T-helper 9 cell (primary cell): ENCODE data around the gene VPS35L.
"Not testable (repeated sequence)": the region's sequence is repeated elsewhere in the genome, so short reads cannot be mapped to it uniquely, and the experiment has no call there.

ENCODE experiments used
- DNase-seq: peaks from one replicate; pipeline ENCODE4 v3.0.0-alpha.2; 2020

VPS35L gene

GRCh38 chr16:19716728-19717127 is 161.2 kb downstream of the VPS35L start:
- not testable (repeated sequence) for DNase-seq

DNA sequence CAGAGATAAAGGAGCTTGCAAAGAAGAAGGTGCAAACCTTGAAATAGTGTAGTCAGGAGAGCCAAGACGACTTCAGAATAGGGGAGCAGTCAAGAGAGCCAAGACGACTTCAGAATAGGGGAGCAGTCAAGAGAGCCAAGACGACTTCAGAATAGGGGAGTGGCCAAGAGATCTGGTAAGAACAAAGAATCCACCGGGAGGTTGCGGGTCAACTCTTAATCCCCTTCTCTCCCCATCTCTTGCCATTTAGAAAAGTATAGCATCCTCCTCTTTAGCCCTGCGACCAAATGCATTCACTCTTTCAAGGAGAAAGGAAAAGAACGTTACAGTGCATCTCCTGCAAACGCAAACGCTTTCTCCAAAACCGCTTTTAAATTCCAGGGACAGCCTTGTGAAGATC is 161.8 kb downstream of the VPS35L start:
- DNase-seq, result no peak

DNA sequence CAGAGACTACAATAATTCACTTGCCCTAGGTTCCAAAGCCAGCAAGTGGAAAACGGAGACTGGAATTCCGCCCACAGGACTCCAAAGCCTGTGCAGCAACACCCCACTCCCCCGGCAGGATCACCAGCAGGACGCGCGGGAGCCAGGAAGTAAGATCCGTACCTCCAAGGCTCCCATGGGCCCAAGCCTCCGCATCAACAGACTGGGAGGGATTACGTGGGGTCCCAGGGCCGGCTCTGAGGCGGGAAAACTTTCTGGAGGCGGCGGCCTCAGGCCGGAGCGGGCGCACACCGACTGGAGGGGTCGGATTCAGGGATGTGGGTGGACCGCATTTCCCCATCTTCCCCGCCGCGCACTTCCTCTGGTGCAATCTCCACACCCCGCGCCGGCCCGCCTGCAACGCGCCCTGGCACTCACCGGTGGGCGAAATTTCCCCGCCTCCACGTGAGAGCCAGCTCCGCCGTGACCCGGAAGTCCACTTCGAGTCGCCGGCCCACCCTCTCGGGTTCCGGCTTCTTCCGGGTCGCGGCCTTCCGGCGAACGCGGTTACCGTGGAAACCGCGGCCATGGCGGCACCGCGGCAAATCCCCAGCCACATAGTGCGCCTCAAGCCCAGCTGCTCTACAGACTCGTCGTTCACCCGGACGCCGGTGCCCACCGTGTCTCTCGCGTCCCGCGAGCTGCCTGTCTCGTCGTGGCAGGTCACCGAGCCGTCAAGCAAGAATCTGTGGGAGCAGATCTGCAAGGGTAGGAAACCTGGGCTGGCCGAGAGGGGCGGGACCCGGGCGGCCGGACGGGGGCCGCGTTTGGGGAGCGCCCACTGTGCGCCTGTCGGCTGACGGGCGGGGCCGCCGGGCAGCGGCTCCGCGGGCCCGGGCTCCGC is 162.5 kb downstream of the VPS35L start, which contains the start of the genes IQCK and KNOP1:
TSS of gene IQCK (plus strand) at position 531 of the 883 bp plus-strand sequence. CDS start at position 567, 36 bp downstream.
TSS of gene KNOP1 (minus strand) at position 487 of the 883 bp plus-strand sequence. CDS start 3,192 bp downstream, outside the sequence.
- peak; percentile 83 for DNase-seq

GRCh38 chr16:19718624-19718965 is 163.1 kb downstream of the VPS35L start:
- no peak for DNase-seq

- no peak for DNase-seq
Observed at GRCh38 chr16:19722269-19722952, 166.9 kb downstream of the VPS35L start.

DNA sequence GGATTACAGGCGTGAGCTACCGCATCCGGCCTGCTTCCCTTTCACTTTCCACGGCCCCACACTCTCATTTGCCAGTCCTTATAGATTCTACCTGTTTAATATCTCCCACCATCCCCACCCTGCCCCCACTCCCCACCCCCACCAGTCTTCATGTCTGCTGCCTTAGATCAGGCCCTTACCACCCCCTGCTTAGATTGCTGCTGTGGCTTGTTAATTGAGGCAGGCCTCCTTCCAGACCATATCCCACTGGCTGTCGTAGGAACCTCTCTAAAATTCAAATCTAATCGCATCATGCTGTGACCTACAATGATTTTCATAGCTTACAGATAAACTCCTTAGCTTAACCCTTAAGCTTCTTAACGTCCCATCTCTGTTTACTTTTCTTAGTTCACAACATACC is 167.5 kb downstream of the VPS35L start:
- DNase-seq, result no peak

DNA sequence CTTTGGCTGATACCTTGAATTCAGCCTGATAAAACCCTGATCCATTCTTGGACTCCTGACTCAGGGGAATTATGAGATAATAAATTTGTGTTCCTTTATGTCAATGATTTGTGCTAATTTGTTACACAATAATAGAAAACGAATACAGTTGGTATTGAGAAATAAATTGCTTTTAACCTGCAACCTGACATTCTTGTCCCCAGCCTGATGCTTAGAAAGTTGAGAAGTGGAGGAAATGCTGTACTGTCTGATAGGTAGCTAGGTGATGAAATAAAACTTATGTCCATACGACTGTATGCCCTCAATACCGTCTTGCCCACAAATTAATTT is 173.1 kb downstream of the VPS35L start:
- no peak for DNase-seq

DNA sequence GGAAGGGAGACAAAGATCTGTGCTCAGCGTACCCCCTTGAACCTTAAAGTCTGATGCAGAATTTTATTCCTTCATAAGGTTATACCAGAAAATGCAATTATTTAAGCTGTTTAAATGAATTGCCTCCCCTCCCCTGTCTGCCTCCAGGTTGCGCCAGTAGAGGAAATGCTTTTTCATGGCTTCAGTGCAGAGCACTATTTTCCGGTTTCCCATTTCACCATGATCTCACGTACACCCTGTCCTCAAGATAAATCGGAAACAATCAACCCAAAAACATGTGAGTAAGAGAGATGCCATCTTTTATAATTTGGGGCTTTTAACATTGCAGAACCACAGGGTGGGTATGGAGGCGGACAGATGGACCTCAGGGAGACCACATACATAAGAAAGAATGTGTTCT is 178.0 kb downstream of the VPS35L start:
- no peak for DNase-seq

DNA sequence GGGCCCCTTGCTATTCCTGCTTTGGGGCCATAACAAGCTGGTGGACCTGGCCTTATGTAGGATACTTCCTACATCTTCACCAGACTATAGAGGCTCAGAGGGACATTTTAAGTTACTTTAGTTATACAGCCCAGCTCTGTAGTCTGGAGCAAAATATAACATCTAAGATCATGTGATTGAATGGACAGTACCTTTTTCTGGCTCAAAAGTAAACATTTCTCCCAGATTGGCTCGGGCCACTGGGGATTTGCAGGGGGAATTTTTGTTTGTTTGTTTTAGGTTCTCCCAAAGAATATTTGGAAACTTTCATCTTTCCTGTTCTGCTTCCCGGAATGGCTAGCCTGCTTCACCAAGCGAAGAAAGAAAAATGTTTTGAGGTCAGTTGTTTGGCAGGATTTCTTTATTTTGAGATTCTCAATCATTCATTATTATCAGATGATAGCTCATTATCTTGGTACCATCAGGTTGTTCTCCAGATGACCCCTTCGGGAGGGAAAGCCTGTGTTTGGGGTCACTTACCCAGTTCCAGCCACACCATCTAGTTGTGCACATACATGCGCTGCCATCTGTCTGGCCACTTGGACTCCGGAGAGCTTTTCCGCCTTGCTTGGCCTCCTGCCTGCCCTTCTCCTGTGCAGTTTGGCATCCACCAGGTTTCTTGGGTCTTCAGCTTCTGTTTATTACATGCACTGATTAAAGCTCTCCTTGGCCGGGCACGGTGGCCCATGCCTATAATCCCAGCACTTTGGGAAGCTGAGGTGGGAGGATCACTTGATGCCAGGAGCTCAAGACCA is 179.8 kb downstream of the VPS35L start:
- no peak for DNase-seq

- no peak for DNase-seq
Observed at GRCh38 chr16:19737306-19738038, 182.0 kb downstream of the VPS35L start.

- no peak for DNase-seq
Observed at GRCh38 chr16:19741354-19741753, 185.9 kb downstream of the VPS35L start.

- DNase-seq, result no peak
Observed at GRCh38 chr16:19743816-19744159, 188.3 kb downstream of the VPS35L start.

- no peak for DNase-seq
Observed at GRCh38 chr16:19744670-19745069, 189.2 kb downstream of the VPS35L start.

DNA sequence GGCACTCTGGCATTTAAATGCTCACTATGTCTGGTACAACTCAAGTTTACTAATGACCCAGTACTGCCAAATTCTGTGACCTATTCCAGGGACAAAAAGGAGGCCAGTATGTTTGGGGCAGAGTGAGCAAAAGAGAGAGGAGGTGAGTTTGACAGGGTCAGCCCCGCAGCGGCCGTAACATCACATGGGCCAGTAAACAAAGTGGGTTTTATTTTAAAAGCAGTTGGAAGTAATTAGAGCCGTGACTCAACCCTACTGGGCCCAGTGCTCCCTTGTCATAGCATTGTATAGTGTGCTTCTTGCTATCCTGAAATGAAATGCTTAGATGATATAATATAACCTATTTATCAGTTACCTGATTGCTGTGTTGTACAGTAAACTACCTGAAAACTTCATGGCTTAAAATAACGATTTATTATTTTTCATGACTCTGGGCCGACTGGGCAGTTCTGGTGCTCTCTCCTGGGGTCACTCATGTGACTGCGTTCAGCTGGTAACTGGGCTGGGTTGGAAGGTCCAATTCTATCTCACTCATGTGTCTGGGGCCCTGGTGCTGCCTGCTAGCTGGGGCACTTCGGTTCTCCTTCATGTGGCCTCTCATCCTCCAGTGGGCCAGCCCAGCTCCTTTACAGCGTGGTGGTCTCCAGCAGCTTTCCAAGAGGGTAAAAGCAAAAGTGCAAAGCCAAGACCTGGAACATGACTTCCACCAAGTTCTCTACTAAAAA is 189.9 kb downstream of the VPS35L start:
- DNase-seq, result no peak

DNA sequence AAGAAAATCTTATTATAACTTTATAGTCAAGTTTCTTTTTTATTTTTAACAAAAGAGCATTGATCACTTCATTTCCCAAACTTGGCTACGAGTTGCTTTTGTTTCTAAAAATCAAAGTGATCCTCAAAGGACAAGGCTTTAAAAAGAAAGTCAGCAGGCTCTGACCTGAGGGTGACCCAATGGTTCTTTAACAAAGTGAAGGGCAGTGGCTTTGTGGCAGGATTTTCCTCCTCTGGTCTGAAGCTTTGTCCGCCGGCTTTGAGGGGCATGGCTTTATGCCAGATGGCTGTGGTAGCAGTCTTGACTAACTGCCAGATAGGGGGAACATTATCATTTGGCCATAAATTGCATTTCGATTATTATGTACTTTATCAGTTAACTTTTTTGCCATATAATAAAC is 191.1 kb downstream of the VPS35L start:
- DNase-seq, result no peak

- DNase-seq, result no peak
Observed at GRCh38 chr16:19748389-19749168, 193.1 kb downstream of the VPS35L start.

GRCh38 chr16:19749571-19750080 is 194.1 kb downstream of the VPS35L start:
- no peak for DNase-seq
